HepG2 (cell line): Measurements from ENCODE around the gene CENATAC. TPM values are rescaled to one million over a fixed set of nuclear protein-coding genes. Genes with fewer than 3 reads are reported as not detected.

Experiments
- ATAC-seq: fragments of 200-7000 bp; cut with Tn5 transposase; 3 replicates; pipeline ENCODE4 v1.9.1; 2020; ENCODE audit warnings: mild to moderate bottlenecking, moderate library complexity
- BruUV-seq: library from RNA; stranded (reverse); fragments of 400-500 nt; replicated peaks from 2 replicates; lab custom pipeline; 2021; lab: Mats Ljungman, UMichigan
- CTCF ChIA-PET: fragments of 300-600 bp; formaldehyde crosslinking; extraction: SDS; loops from one replicate; lab custom pipeline; 2021; ENCODE audit warnings: low total read pairs, inconsistent platforms, low intra/inter-chr PET ratio; lab: Yijun Ruan, JAX
- POLR2A ChIA-PET: fragments of 350-600 bp; sonication (Branson Sonifier 250); formaldehyde crosslinking; loops from one replicate; lab custom pipeline; 2020; ENCODE audit warnings: antibody characterized with exemption, inconsistent platforms; lab: Yijun Ruan, JAX
- DNase-seq: peaks from one replicate; pipeline ENCODE4 v3.0.0-alpha.2; 2015; ENCODE audit warnings: low spot score
- FAIRE-seq: peaks from 3 replicates; lab custom pipeline; 2011; peaks lifted over from hg19 to GRCh38; lab: Jason Lieb, UNC
- H2AFZ ChIP-seq: one replicate; pipeline ENCODE4 v1.6.1; 2011; ENCODE audit warnings: low read length, inconsistent platforms
- H3K27ac ChIP-seq: fragments of 300-600 bp; 3 replicates; pipeline ENCODE4 v1.8.0; 2011; ENCODE audit warnings: mixed run types, mild to moderate bottlenecking, mixed read lengths, low read length, inconsistent platforms; ENCODE audit not compliant: insufficient read depth; ENCODE audit errors: extremely low read length
- H3K27me3 ChIP-seq, 2 experiments: fragments of 200-600 bp in 1 of 2; 2 replicates in 1 of 2; 3 replicates in 1 of 2; pipeline versions ENCODE4 v1.6.0 to v1.8.0; 2011; ENCODE audit warnings: low read length in 2 of 2, mild to moderate bottlenecking in 2 of 2, moderate library complexity in 2 of 2, inconsistent platforms in 1 of 2; ENCODE audit not compliant: insufficient read depth in 2 of 2, control insufficient read depth in 1 of 2
- H3K36me3 ChIP-seq, 2 experiments: fragments of 200-600 bp in 1 of 2; replicated peaks in 1 of 2; 2 replicates in 1 of 2; 3 replicates in 1 of 2; pipeline versions ENCODE4 v1.5.1 to v1.8.0; 2011; ENCODE audit warnings: low read length in 2 of 2, inconsistent platforms in 1 of 2; ENCODE audit not compliant: insufficient read depth in 2 of 2, control insufficient read depth in 1 of 2
- H3K4me1 ChIP-seq: 2 replicates; pipeline ENCODE4 v1.5.1; 2012; ENCODE audit warnings: low read length, inconsistent platforms; ENCODE audit not compliant: insufficient read depth
- H3K4me2 ChIP-seq: 2 replicates; pipeline ENCODE4 v1.6.0; 2011; ENCODE audit warnings: low read depth, low read length, inconsistent platforms
- H3K4me3 ChIP-seq, 3 experiments: fragments of 200-600 bp in 1 of 3; sonication (generic), shearing (Covaris generic) in 1 of 3; replicated peaks in 1 of 3; 2 replicates each; pipeline ENCODE4 v1.5.1; 2011 to 2016; ENCODE audit warnings: low read length in 3 of 3, inconsistent platforms in 2 of 3, low read depth in 2 of 3, mild to moderate bottlenecking in 2 of 3, control low read depth in 1 of 3, mixed read lengths in 1 of 3; ENCODE audit not compliant: insufficient read depth in 1 of 3
- H3K79me2 ChIP-seq: one replicate; pipeline ENCODE4 v1.6.1; 2011; ENCODE audit warnings: low read length, inconsistent platforms; ENCODE audit not compliant: insufficient read depth
- H3K9ac ChIP-seq: 2 replicates; pipeline ENCODE4 v1.6.0; 2011; ENCODE audit warnings: mild to moderate bottlenecking, low read depth, low read length, inconsistent platforms; ENCODE audit not compliant: insufficient read depth
- H3K9me3 ChIP-seq: 2 replicates; pipeline ENCODE4 v1.5.1; 2012; ENCODE audit warnings: mild to moderate bottlenecking, low read length
- H4K20me1 ChIP-seq: 2 replicates; pipeline ENCODE4 v1.6.0; 2011; ENCODE audit warnings: inconsistent platforms, mild to moderate bottlenecking, low read length, moderate library complexity; ENCODE audit not compliant: insufficient read depth
- ERF ChIP-seq: IDR thresholded peaks from 2 replicates; pipeline ENCODE4 v1.6.1; 2018; ENCODE audit warnings: missing biosample characterization, missing genetic modification reagents
- FOSL2 ChIP-seq: sonication (generic); formaldehyde crosslinking; IDR thresholded peaks from 2 replicates; pipeline ENCODE4 v1.4.0; 2020; ENCODE audit warnings: missing genetic modification reagents
- IKZF4 ChIP-seq: sonication (generic); formaldehyde crosslinking; IDR thresholded peaks from 2 replicates; pipeline ENCODE4 v1.5.1; 2020; ENCODE audit warnings: borderline replicate concordance, mild to moderate bottlenecking, low read depth, missing genetic modification reagents; ENCODE audit errors: not compliant biosample characterization
- JDP2 ChIP-seq: sonication (generic); formaldehyde crosslinking; IDR thresholded peaks from 2 replicates; pipeline ENCODE4 v1.8.1; 2022; ENCODE audit warnings: missing genetic modification reagents, borderline replicate concordance
- NCOA1 ChIP-seq: sonication (generic); formaldehyde crosslinking; IDR thresholded peaks from 2 replicates; pipeline ENCODE4 v1.9.0; 2021; ENCODE audit warnings: missing genetic modification reagents
- SMC3 ChIP-seq: IDR thresholded peaks from 2 replicates; pipeline ENCODE4 v1.6.1; 2011; ENCODE audit warnings: low read length, improper control_type of control experiment
- SOX13 ChIP-seq, 3 experiments: fragments of 450-650 bp in 1 of 3; sonication (generic) in 1 of 3; formaldehyde crosslinking in 1 of 3; IDR thresholded peaks in 2 of 3; conservative IDR thresholded peaks in 1 of 3; 2 replicates each; pipeline versions ENCODE4 v1.5.0 to v1.6.1; 2016 to 2020; ENCODE audit warnings: antibody characterized with exemption in 1 of 3, mild to moderate bottlenecking in 1 of 3, missing compliant biosample characterization in 1 of 3, missing genetic modification reagents in 1 of 3, moderate library complexity in 1 of 3
- STAG1 ChIP-seq: sonication (generic); formaldehyde crosslinking; IDR thresholded peaks from 2 replicates; pipeline ENCODE4 v1.4.0; 2020; ENCODE audit warnings: missing genetic modification reagents
- TOPORS ChIP-seq: sonication (generic); formaldehyde crosslinking; IDR thresholded peaks from 2 replicates; pipeline ENCODE4 v1.8.0; 2023; ENCODE audit warnings: mild to moderate bottlenecking, missing genetic modification reagents
- XRCC5 ChIP-seq: fragments of 200-400 bp; formaldehyde crosslinking; optimal IDR thresholded peaks from 2 replicates; pipeline ENCODE3; 2017; ENCODE audit warnings: mild to moderate bottlenecking, low read length
- ZNF432 ChIP-seq: sonication (generic); formaldehyde crosslinking; IDR thresholded peaks from 2 replicates; pipeline ENCODE4 v1.5.0; 2020; ENCODE audit warnings: missing genetic modification reagents, mild to moderate bottlenecking, borderline replicate concordance
- ZNF589 ChIP-seq: sonication (generic); formaldehyde crosslinking; conservative IDR thresholded peaks from 2 replicates; pipeline ENCODE4 v1.8.0; 2022; ENCODE audit warnings: mild to moderate bottlenecking, moderate library complexity, missing genetic modification reagents
- ZNF629 ChIP-seq: sonication (generic); formaldehyde crosslinking; conservative IDR thresholded peaks from 2 replicates; pipeline ENCODE4 v1.5.0; 2020; ENCODE audit warnings: missing genetic modification reagents
- WGBS: methylation state at CpG from one replicate; pipeline ENCODE4 v1.1.6; 2017; ENCODE audit warnings: low lambda C conversion rate; 5-methylcytosine and 5-hydroxymethylcytosine counted together
- in situ Hi-C: cut with HindIII; loops from 2 replicates; pipeline ENCODE4 v1.10.0; 2017; ENCODE audit warnings: low pct_unique_long_range_greater_than_20kb; ENCODE audit not compliant: extremely low pct_ligation_motif_present
- intact Hi-C: fragments of 100-400 bp; cut with micrococcal nuclease; formaldehyde crosslinking; loops from one replicate; pipeline ENCODE4 v1.10.0; 2022; ENCODE audit not compliant: unreplicated experiment
- polyA plus RNA-seq, 8 experiments: library from polyadenylated mRNA; depleted of rRNA in 3 of 8; stranded (reverse) in 7 of 8; unstranded in 1 of 8; fragments of >200 nt; fragmentation: Illumina TruSeq in 4 of 8; extraction: Trizol in 4 of 8; gene quantifications; 2 replicates each; pipeline versions ENCODE4 v1.2.1 to v1.2.3, GENCODE V29; 2011 to 2016; ENCODE audit warnings: low read depth in 4 of 8, missing spikeins in 1 of 8, mixed read lengths in 1 of 8; ENCODE audit not compliant: insufficient read depth in 1 of 8
- total RNA-seq, 5 experiments: library from RNA; depleted of rRNA; stranded (reverse); fragments of >200 nt; fragmentation: Illumina TruSeq; extraction: Trizol; gene quantifications; 2 replicates each; pipeline ENCODE4 v1.2.3, GENCODE V29; 2016; ENCODE audit warnings: low read depth in 1 of 5
- TF ChIP-seq, protein P1 (sequence below): sonication (generic); formaldehyde crosslinking; IDR thresholded peaks from 2 replicates; pipeline ENCODE4 v1.5.0; 2020; ENCODE audit warnings: mild to moderate bottlenecking, missing genetic modification reagents, moderate library complexity
- TF ChIP-seq, protein P2 (sequence below), 2 experiments: sonication (generic) in 1 of 2; formaldehyde crosslinking in 1 of 2; IDR thresholded peaks; 2 replicates each; pipeline versions ENCODE4 v1.4.0 to v1.6.1; 2018 to 2020; ENCODE audit warnings: missing genetic modification reagents in 2 of 2, borderline replicate concordance in 1 of 2, low read depth in 1 of 2, mild to moderate bottlenecking in 1 of 2, missing biosample characterization in 1 of 2
- TF ChIP-seq, protein P3 (sequence below): sonication (generic); formaldehyde crosslinking; IDR thresholded peaks from 2 replicates; pipeline ENCODE4 v1.4.0; 2020; ENCODE audit warnings: missing genetic modification reagents, mild to moderate bottlenecking, borderline replicate concordance

CENATAC gene
- total and polyA plus RNA-seq, 2 of the 13 experiments (the other 11 are each of a cell fraction or from before 2014, with no cell fraction given): 21.7 to 25.0 TPM

DNA sequence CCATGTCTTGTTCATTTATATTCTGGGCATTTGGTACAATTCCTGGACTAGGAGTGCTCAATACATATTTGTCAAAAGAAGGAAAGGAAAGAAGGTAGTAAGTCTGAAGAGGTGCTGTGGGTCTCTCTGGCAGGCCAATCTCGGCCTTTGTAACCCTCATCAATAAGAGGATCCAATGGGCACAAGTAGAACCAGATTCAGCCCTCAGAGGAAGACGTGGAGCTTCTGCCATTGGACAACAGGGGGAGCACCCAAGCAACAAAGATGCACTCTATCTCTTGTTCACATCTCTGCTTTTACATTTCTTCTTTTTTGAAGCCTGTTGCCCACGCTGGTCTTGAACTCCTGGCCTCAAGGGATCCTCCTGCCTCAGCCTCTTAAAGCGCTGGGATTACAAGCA lies 67.4 kb downstream of the CENATAC start:
- POLR2A ChIA-PET: interaction anchor here (1.0 to 3.4 kb wide), 2 partner anchors 19 to 30 kb away, joined by 5 to 90 read pairs; partner anchors contain the start of gene HMBS
- Histone ChIP-seq H3K9me3 (no peaks in the 10 kb centered on the region), H3K4me3 (no peak overlapping the region), H3K9ac (no peak overlapping the region), H3K4me1 (peaks cover 25% of the 10 kb centered on the region), H3K79me2 (peaks cover 16% of the 10 kb centered on the region), H3K27ac (no peak overlapping the region), H3K36me3 (peaks cover 5 to 10% of the 10 kb centered on the region in 2 experiments; a peak in 2 of 5 replicates), H2AFZ (no peak overlapping the region), H4K20me1 (no peaks in the 10 kb centered on the region), H3K27me3 (no peaks in the 10 kb centered on the region; a peak in 1 of 5 replicates), H3K4me2 (no peak overlapping the region)
- CTCF ChIA-PET: interaction anchor here (1.1 kb wide), 1 partner anchor 131 kb away, joined by 4 read pairs; no protein-coding TSS in a partner anchor
- in situ Hi-C loops: no loop called here
- peak; percentile 60 for ATAC-seq
- intact Hi-C loops: loop anchor here (2.0 kb wide), 1 partner anchor 29 kb away; a partner anchor contains a TSS
- peak; percentile 80 for FAIRE-seq
- no TSS peak for BruUV-seq
- DNase-seq: peak; percentile 47
- 55% methylated on average over 4 of the region's 4 CpGs for WGBS
- TF ChIP-seq, protein P1, sequence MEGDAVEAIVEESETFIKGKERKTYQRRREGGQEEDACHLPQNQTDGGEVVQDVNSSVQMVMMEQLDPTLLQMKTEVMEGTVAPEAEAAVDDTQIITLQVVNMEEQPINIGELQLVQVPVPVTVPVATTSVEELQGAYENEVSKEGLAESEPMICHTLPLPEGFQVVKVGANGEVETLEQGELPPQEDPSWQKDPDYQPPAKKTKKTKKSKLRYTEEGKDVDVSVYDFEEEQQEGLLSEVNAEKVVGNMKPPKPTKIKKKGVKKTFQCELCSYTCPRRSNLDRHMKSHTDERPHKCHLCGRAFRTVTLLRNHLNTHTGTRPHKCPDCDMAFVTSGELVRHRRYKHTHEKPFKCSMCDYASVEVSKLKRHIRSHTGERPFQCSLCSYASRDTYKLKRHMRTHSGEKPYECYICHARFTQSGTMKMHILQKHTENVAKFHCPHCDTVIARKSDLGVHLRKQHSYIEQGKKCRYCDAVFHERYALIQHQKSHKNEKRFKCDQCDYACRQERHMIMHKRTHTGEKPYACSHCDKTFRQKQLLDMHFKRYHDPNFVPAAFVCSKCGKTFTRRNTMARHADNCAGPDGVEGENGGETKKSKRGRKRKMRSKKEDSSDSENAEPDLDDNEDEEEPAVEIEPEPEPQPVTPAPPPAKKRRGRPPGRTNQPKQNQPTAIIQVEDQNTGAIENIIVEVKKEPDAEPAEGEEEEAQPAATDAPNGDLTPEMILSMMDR (CRISPR knock-in tag): peak; percentile 67
- TF ChIP-seq JDP2 (no peak), ZNF589 (CRISPR knock-in tag) (no peak), SOX13 (IDR thresholded peaks at IDR 0.05) (no peak), SOX13 (CRISPR knock-in tag; conservative IDR thresholded peaks at IDR 0.05 in 1 of 2, IDR thresholded peaks at IDR 0.05 in 1 of 2) (0 out of 4 replicates have a peak, but pooled peaks of 1 of the 2 experiments have one; percentile 4), TOPORS (CRISPR knock-in tag) (no peak), XRCC5 (peak; percentile 21), FOSL2 (CRISPR knock-in tag) (no peak), ERF (0 out of 2 replicates have a peak, but pooled peaks have one; percentile 26), ZNF432 (CRISPR knock-in tag) (no peak), SMC3 (peak; percentile 57; the same call in 1 of the 2 replicates), IKZF4 (CRISPR knock-in tag) (no peak), ZNF629 (CRISPR knock-in tag) (peak; percentile 66), STAG1 (CRISPR knock-in tag) (peak; percentile 38), NCOA1 (CRISPR knock-in tag) (no peak)
- TF ChIP-seq, protein P2, sequence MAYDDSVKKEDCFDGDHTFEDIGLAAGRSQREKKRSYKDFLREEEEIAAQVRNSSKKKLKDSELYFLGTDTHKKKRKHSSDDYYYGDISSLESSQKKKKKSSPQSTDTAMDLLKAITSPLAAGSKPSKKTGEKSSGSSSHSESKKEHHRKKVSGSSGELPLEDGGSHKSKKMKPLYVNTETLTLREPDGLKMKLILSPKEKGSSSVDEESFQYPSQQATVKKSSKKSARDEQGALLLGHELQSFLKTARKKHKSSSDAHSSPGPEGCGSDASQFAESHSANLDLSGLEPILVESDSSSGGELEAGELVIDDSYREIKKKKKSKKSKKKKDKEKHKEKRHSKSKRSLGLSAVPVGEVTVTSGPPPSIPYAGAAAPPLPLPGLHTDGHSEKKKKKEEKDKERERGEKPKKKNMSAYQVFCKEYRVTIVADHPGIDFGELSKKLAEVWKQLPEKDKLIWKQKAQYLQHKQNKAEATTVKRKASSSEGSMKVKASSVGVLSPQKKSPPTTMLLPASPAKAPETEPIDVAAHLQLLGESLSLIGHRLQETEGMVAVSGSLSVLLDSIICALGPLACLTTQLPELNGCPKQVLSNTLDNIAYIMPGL (CRISPR knock-in tag; IDR thresholded peaks at IDR 0.05; ENCODE audit: borderline replicate concordance in 1 of 2, low read depth in 1 of 2): 0 out of 4 replicates have a peak, but pooled peaks of 1 of the 2 experiments have one; percentile 40
- TF ChIP-seq, protein P3, sequence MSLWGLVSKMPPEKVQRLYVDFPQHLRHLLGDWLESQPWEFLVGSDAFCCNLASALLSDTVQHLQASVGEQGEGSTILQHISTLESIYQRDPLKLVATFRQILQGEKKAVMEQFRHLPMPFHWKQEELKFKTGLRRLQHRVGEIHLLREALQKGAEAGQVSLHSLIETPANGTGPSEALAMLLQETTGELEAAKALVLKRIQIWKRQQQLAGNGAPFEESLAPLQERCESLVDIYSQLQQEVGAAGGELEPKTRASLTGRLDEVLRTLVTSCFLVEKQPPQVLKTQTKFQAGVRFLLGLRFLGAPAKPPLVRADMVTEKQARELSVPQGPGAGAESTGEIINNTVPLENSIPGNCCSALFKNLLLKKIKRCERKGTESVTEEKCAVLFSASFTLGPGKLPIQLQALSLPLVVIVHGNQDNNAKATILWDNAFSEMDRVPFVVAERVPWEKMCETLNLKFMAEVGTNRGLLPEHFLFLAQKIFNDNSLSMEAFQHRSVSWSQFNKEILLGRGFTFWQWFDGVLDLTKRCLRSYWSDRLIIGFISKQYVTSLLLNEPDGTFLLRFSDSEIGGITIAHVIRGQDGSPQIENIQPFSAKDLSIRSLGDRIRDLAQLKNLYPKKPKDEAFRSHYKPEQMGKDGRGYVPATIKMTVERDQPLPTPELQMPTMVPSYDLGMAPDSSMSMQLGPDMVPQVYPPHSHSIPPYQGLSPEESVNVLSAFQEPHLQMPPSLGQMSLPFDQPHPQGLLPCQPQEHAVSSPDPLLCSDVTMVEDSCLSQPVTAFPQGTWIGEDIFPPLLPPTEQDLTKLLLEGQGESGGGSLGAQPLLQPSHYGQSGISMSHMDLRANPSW: no peak
